ENCODE data around the gene EPN1. TPM values are rescaled to one million over a fixed set of nuclear protein-coding genes. Genes with fewer than 3 reads are reported as not detected.

EPN1 gene
- total and polyA plus RNA-seq, 2 experiments from 2014 or later: 47.1 to 223 TPM

DNA sequence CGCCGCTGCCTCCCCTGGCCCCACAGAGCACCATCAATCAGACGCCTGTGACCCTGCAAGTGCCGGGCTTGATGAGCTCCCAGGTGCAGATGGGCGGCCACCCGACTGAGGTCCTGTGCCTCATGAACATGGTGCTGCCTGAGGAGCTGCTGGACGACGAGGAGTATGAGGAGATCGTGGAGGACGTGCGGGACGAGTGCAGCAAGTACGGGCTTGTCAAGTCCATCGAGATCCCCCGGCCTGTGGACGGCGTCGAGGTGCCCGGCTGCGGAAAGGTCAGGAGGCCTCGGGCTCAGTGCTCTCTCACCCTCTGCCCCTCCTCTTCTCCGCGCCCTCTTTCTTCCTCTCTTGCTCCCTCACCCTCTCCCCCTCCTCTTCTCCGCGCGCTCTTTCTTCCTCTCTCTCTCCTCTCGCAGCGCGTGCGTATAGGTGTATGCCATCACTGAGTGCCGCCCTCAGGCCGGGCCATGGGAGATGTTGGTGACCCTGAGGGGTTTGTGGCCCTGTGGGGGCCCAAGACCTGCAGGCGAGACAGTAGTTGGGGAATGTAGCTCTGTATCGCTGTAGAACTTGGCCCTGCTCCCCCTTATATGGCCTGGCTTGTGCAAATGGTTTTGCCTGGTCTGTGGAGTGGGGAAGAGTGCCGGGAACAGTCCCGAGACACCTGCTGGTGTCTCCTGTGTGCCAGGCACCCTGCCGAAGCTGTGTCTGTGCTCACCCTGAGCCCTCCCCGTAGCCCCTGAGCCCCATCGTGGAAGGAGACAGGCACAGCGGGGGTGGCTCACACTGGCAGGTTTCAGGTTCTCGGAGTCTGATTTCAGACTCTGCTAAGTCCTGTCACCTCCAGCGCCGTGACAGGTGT is 5.4 kb upstream of the EPN1 start:
- peaks cover 21% of the 10 kb centered on the region for H3K4me1 ChIP-seq (ENCODE audit: insufficient read depth)
- Mint-ChIP-seq H3K27ac (no peak overlapping the region; the same call in 1 of the 2 replicates), H3K27me3 (ENCODE audit: insufficient read depth, low read depth, poor library complexity) (peaks cover 42% of the 10 kb centered on the region), H3K36me3 (ENCODE audit: low read depth) (peaks cover 89% of the 10 kb centered on the region), H3K4me3 (no peak overlapping the region), H3K4me1 (peaks cover 33% of the 10 kb centered on the region), H3K9me3 (peaks cover 5% of the 10 kb centered on the region; the same call in 1 of the 3 replicates)
- TF ChIP-seq EZH2 (IDR thresholded peaks at IDR 0.05; ENCODE audit: low read depth, unreplicated experiment) (no peak), CREB1 (CRISPR knock-in tag; IDR thresholded peaks at IDR 0.05; ENCODE audit: low read depth) (no peak), EZH2phosphoT487 (IDR thresholded peaks at IDR 0.05; ENCODE audit: unreplicated experiment) (no peak), STAT1 (IDR thresholded peaks at IDR 0.05; ENCODE audit: unreplicated experiment) (no peak), ZNF331 (CRISPR knock-in tag; IDR thresholded peaks at IDR 0.05; ENCODE audit: low read depth) (no peak)
- TF ChIP-seq, protein P1, sequence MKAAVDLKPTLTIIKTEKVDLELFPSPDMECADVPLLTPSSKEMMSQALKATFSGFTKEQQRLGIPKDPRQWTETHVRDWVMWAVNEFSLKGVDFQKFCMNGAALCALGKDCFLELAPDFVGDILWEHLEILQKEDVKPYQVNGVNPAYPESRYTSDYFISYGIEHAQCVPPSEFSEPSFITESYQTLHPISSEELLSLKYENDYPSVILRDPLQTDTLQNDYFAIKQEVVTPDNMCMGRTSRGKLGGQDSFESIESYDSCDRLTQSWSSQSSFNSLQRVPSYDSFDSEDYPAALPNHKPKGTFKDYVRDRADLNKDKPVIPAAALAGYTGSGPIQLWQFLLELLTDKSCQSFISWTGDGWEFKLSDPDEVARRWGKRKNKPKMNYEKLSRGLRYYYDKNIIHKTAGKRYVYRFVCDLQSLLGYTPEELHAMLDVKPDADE (IDR thresholded peaks at IDR 0.05): no peak
- TF ChIP-seq, protein P2, sequence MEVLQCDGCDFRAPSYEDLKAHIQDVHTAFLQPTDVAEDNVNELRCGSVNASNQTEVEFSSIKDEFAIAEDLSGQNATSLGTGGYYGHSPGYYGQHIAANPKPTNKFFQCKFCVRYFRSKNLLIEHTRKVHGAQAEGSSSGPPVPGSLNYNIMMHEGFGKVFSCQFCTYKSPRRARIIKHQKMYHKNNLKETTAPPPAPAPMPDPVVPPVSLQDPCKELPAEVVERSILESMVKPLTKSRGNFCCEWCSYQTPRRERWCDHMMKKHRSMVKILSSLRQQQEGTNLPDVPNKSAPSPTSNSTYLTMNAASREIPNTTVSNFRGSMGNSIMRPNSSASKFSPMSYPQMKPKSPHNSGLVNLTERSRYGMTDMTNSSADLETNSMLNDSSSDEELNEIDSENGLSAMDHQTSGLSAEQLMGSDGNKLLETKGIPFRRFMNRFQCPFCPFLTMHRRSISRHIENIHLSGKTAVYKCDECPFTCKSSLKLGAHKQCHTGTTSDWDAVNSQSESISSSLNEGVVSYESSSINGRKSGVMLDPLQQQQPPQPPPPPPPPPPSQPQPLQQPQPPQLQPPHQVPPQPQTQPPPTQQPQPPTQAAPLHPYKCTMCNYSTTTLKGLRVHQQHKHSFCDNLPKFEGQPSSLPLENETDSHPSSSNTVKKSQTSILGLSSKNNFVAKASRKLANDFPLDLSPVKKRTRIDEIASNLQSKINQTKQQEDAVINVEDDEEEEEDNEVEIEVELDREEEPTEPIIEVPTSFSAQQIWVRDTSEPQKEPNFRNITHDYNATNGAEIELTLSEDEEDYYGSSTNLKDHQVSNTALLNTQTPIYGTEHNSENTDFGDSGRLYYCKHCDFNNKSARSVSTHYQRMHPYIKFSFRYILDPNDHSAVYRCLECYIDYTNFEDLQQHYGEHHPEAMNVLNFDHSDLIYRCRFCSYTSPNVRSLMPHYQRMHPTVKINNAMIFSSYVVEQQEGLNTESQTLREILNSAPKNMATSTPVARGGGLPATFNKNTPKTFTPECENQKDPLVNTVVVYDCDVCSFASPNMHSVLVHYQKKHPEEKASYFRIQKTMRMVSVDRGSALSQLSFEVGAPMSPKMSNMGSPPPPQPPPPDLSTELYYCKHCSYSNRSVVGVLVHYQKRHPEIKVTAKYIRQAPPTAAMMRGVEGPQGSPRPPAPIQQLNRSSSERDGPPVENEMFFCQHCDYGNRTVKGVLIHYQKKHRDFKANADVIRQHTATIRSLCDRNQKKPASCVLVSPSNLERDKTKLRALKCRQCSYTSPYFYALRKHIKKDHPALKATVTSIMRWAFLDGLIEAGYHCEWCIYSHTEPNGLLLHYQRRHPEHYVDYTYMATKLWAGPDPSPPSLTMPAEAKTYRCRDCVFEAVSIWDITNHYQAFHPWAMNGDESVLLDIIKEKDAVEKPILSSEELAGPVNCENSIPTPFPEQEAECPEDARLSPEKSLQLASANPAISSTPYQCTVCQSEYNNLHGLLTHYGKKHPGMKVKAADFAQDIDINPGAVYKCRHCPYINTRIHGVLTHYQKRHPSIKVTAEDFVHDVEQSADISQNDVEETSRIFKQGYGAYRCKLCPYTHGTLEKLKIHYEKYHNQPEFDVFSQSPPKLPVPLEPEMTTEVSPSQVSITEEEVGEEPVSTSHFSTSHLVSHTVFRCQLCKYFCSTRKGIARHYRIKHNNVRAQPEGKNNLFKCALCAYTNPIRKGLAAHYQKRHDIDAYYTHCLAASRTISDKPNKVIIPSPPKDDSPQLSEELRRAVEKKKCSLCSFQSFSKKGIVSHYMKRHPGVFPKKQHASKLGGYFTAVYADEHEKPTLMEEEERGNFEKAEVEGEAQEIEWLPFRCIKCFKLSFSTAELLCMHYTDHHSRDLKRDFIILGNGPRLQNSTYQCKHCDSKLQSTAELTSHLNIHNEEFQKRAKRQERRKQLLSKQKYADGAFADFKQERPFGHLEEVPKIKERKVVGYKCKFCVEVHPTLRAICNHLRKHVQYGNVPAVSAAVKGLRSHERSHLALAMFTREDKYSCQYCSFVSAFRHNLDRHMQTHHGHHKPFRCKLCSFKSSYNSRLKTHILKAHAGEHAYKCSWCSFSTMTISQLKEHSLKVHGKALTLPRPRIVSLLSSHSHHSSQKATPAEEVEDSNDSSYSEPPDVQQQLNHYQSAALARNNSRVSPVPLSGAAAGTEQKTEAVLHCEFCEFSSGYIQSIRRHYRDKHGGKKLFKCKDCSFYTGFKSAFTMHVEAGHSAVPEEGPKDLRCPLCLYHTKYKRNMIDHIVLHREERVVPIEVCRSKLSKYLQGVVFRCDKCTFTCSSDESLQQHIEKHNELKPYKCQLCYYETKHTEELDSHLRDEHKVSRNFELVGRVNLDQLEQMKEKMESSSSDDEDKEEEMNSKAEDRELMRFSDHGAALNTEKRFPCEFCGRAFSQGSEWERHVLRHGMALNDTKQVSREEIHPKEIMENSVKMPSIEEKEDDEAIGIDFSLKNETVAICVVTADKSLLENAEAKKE (CRISPR knock-in tag; IDR thresholded peaks at IDR 0.05): no peak
- TF ChIP-seq, protein P3, sequence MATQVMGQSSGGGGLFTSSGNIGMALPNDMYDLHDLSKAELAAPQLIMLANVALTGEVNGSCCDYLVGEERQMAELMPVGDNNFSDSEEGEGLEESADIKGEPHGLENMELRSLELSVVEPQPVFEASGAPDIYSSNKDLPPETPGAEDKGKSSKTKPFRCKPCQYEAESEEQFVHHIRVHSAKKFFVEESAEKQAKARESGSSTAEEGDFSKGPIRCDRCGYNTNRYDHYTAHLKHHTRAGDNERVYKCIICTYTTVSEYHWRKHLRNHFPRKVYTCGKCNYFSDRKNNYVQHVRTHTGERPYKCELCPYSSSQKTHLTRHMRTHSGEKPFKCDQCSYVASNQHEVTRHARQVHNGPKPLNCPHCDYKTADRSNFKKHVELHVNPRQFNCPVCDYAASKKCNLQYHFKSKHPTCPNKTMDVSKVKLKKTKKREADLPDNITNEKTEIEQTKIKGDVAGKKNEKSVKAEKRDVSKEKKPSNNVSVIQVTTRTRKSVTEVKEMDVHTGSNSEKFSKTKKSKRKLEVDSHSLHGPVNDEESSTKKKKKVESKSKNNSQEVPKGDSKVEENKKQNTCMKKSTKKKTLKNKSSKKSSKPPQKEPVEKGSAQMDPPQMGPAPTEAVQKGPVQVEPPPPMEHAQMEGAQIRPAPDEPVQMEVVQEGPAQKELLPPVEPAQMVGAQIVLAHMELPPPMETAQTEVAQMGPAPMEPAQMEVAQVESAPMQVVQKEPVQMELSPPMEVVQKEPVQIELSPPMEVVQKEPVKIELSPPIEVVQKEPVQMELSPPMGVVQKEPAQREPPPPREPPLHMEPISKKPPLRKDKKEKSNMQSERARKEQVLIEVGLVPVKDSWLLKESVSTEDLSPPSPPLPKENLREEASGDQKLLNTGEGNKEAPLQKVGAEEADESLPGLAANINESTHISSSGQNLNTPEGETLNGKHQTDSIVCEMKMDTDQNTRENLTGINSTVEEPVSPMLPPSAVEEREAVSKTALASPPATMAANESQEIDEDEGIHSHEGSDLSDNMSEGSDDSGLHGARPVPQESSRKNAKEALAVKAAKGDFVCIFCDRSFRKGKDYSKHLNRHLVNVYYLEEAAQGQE (IDR thresholded peaks at IDR 0.05; ENCODE audit: unreplicated experiment): no peak
- TF ChIP-seq, protein P4, sequence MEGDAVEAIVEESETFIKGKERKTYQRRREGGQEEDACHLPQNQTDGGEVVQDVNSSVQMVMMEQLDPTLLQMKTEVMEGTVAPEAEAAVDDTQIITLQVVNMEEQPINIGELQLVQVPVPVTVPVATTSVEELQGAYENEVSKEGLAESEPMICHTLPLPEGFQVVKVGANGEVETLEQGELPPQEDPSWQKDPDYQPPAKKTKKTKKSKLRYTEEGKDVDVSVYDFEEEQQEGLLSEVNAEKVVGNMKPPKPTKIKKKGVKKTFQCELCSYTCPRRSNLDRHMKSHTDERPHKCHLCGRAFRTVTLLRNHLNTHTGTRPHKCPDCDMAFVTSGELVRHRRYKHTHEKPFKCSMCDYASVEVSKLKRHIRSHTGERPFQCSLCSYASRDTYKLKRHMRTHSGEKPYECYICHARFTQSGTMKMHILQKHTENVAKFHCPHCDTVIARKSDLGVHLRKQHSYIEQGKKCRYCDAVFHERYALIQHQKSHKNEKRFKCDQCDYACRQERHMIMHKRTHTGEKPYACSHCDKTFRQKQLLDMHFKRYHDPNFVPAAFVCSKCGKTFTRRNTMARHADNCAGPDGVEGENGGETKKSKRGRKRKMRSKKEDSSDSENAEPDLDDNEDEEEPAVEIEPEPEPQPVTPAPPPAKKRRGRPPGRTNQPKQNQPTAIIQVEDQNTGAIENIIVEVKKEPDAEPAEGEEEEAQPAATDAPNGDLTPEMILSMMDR (conservative IDR thresholded peaks at IDR 0.05; ENCODE audit: low read depth in 2 of 2): no peak
- no peaks in the 10 kb centered on the region for H3K27me3 ChIP-seq (ENCODE audit: insufficient read depth)
- peaks cover 42% of the 10 kb centered on the region for H3F3A ChIP-seq (replicated peaks; ENCODE audit: low read depth)
- no peak overlapping the region for H3K27ac ChIP-seq (ENCODE audit: low read depth)
- no peaks in the 10 kb centered on the region for H3K9me2 ChIP-seq (ENCODE audit: insufficient read depth)
- H3K36me3 ChIP-seq (ENCODE audit: insufficient read depth): peaks cover 20% of the 10 kb centered on the region
- H4K20me1 ChIP-seq (replicated peaks; ENCODE audit: insufficient read depth): peaks cover 37% of the 10 kb centered on the region
- no peak overlapping the region for H2AFZ ChIP-seq
- peaks cover 70% of the 10 kb centered on the region for H3K79me2 ChIP-seq (replicated peaks; ENCODE audit: insufficient read depth)
- H3K4me2 ChIP-seq: no peak overlapping the region
- DNase-seq (ENCODE audit: low spot score): no peak
- H3K4me3 ChIP-seq: no peak overlapping the region
- no peak for ATAC-seq

Data from GM23338 (cell line).